Liver (tissue), 9 donors: ENCODE measurements around the gene FXYD4. TPM values are rescaled to one million over a fixed set of nuclear protein-coding genes. Genes with fewer than 3 reads are reported as not detected.

Experiments used
- DNase-seq: peaks from one replicate; pipeline ENCODE4 v3.0.0-alpha.2; 2017; ENCODE audit warnings: low spot score
- H3K27ac ChIP-seq, 2 donors: one replicate each; pipeline ENCODE4 v1.7.0; 2013; ENCODE audit warnings: inconsistent platforms in 2 of 2, low read length in 2 of 2, control low read depth in 1 of 2, low read depth in 1 of 2, mild to moderate bottlenecking in 1 of 2
- H3K27me3 ChIP-seq, 4 donors: one replicate each; pipeline versions ENCODE4 v1.6.1 to v1.7.0; 2013; ENCODE audit warnings: low read length in 3 of 4, inconsistent platforms in 1 of 4, mild to moderate bottlenecking in 1 of 4, moderate library complexity in 1 of 4; ENCODE audit not compliant: control insufficient read depth in 4 of 4, insufficient read depth in 4 of 4
- H3K36me3 ChIP-seq, 4 donors: one replicate each; pipeline versions ENCODE4 v1.6.1 to v1.7.0; 2013; ENCODE audit warnings: low read length in 3 of 4, mild to moderate bottlenecking in 3 of 4, low read depth in 1 of 4, moderate library complexity in 1 of 4; ENCODE audit not compliant: control insufficient read depth in 4 of 4, insufficient read depth in 3 of 4
- H3K4me1 ChIP-seq, 4 donors: one replicate each; pipeline versions ENCODE4 v1.6.1 to v1.7.0; 2013; ENCODE audit warnings: low read length in 3 of 4, mild to moderate bottlenecking in 3 of 4, moderate library complexity in 1 of 4; ENCODE audit not compliant: control insufficient read depth in 4 of 4, insufficient read depth in 4 of 4
- H3K4me3 ChIP-seq, 3 donors: one replicate each; pipeline versions ENCODE4 v1.6.1 to v1.7.0; 2013; ENCODE audit warnings: low read length in 3 of 3, control low read depth in 1 of 3, low read depth in 1 of 3, mild to moderate bottlenecking in 1 of 3
- H3K9ac ChIP-seq, 2 donors: one replicate each; pipeline ENCODE4 v1.7.0; 2013; ENCODE audit warnings: low read length in 2 of 2, mild to moderate bottlenecking in 2 of 2, moderate library complexity in 2 of 2, control low read depth in 1 of 2, low read depth in 1 of 2
- H3K9me3 ChIP-seq, 4 donors: one replicate each; pipeline versions ENCODE4 v1.6.1 to v1.7.0; 2013; ENCODE audit warnings: low read length in 3 of 4; ENCODE audit not compliant: control insufficient read depth in 4 of 4
- ATF3 ChIP-seq: IDR thresholded peaks from 2 replicates; pipeline ENCODE4 v1.6.1; 2016; ENCODE audit warnings: antibody characterized with exemption
- CTCF ChIP-seq: fragments of 150-350 bp; IDR thresholded peaks from 2 replicates; pipeline ENCODE4 v1.5.1; 2017; ENCODE audit warnings: improper control_type of control experiment, low read depth, low read length; ENCODE audit not compliant: missing input control
- EGR1 ChIP-seq, 2 donors: IDR thresholded peaks; 2 replicates each; pipeline ENCODE4 v1.6.1; 2016 to 2018; ENCODE audit warnings: antibody characterized with exemption in 2 of 2, low read depth in 2 of 2
- FOXA1 ChIP-seq: IDR thresholded peaks from 2 replicates; pipeline ENCODE4 v1.6.1; 2016; ENCODE audit warnings: antibody characterized with exemption
- FOXA2 ChIP-seq: IDR thresholded peaks from 2 replicates; pipeline ENCODE4 v1.6.1; 2016; ENCODE audit warnings: antibody characterized with exemption
- GABPA ChIP-seq, 2 donors: IDR thresholded peaks in 1 of 2; conservative IDR thresholded peaks in 1 of 2; 2 replicates each; pipeline ENCODE4 v1.6.1; 2016; ENCODE audit warnings: antibody characterized with exemption in 2 of 2, mild to moderate bottlenecking in 1 of 2, moderate library complexity in 1 of 2
- HNF4A ChIP-seq, 2 donors: conservative IDR thresholded peaks; 2 replicates each; pipeline ENCODE4 v1.6.1; 2016; ENCODE audit warnings: antibody characterized with exemption in 2 of 2, mild to moderate bottlenecking in 2 of 2
- HNF4G ChIP-seq: IDR thresholded peaks from 2 replicates; pipeline ENCODE4 v1.6.1; 2016; ENCODE audit warnings: antibody characterized with exemption
- JUND ChIP-seq, 2 donors: IDR thresholded peaks; 2 replicates each; pipeline ENCODE4 v1.6.1; 2016; ENCODE audit warnings: antibody characterized with exemption in 2 of 2
- MAX ChIP-seq: IDR thresholded peaks from 2 replicates; pipeline ENCODE4 v1.6.1; 2016; ENCODE audit warnings: antibody characterized with exemption
- NR2F2 ChIP-seq: IDR thresholded peaks from 2 replicates; pipeline ENCODE4 v1.6.1; 2016; ENCODE audit warnings: antibody characterized with exemption
- RAD21 ChIP-seq, 2 donors: IDR thresholded peaks; 2 replicates each; pipeline ENCODE4 v1.6.1; 2016; ENCODE audit warnings: antibody characterized with exemption in 2 of 2, mild to moderate bottlenecking in 2 of 2
- REST ChIP-seq: IDR thresholded peaks from 2 replicates; pipeline ENCODE4 v1.6.1; 2016; ENCODE audit warnings: antibody characterized with exemption, mild to moderate bottlenecking
- RXRA ChIP-seq, 2 donors: IDR thresholded peaks; 2 replicates each; pipeline ENCODE4 v1.6.1; 2017 to 2018; ENCODE audit warnings: antibody characterized with exemption in 2 of 2, mild to moderate bottlenecking in 1 of 2
- SP1 ChIP-seq: IDR thresholded peaks from 2 replicates; pipeline ENCODE4 v1.6.1; 2018; ENCODE audit warnings: antibody characterized with exemption, mild to moderate bottlenecking
- TAF1 ChIP-seq: conservative IDR thresholded peaks from 2 replicates; pipeline ENCODE4 v1.6.1; 2016; ENCODE audit warnings: antibody characterized with exemption, mild to moderate bottlenecking
- YY1 ChIP-seq: IDR thresholded peaks from 2 replicates; pipeline ENCODE4 v1.6.1; 2016; ENCODE audit warnings: antibody characterized with exemption, mild to moderate bottlenecking
- ZBTB33 ChIP-seq: IDR thresholded peaks from 2 replicates; pipeline ENCODE4 v1.6.1; 2016; ENCODE audit warnings: antibody characterized with exemption
- WGBS: extraction: QIAGEN DNeasy Blood & Tissue Kit; methylation state at CpG from one replicate; pipeline ENCODE4 v1.1.7; 2013; 5-methylcytosine and 5-hydroxymethylcytosine counted together
- polyA plus RNA-seq, 2 donors: library from polyadenylated mRNA; stranded (reverse) in 1 of 2; unstranded in 1 of 2; fragments of 200-250 nt in 1 of 2; fragments of >200 nt in 1 of 2; fragmentation: Nextera tagmentation in 1 of 2; extraction: Ambion mirVana in 1 of 2; gene quantifications; one replicate each; pipeline versions ENCODE4 v1.2.1 to v1.2.3, GENCODE V29; 2013 to 2015
- total RNA-seq, 2 donors: library from RNA; depleted of rRNA; stranded (reverse); fragments of >200 nt; gene quantifications; one replicate each; pipeline ENCODE4 v1.2.3, GENCODE V29; 2014
- donor health status: healthy.
- donor health status: healthy.
- donor health status: healthy.
- donor health status: healthy.
- donor health status: healthy.

FXYD4 gene
- total and polyA plus RNA-seq, 4 donors, result not detected

- TF ChIP-seq FOXA1 (no peak), MAX (no peak), GABPA (IDR thresholded peaks at IDR 0.05 in 1 of 2, conservative IDR thresholded peaks at IDR 0.05 in 1 of 2) (no peak), ZBTB33 (no peak), RAD21 (IDR thresholded peaks at IDR 0.05) (no peak), FOXA2 (no peak), JUND (IDR thresholded peaks at IDR 0.05) (no peak), TAF1 (no peak), NR2F2 (no peak)
Measured at GRCh38 chr10:43350686-43351085, 20.8 kb upstream of the FXYD4 start (continued).

GRCh38 chr10:43351301-43351700 is 20.1 kb upstream of the FXYD4 start:
- peaks cover 0 to 1% (median 0%) of the 10 kb centered on the region in 4 donors for H3K4me1 ChIP-seq
- no peak overlapping the region for H3K27ac ChIP-seq
- 72% methylated on average over 14 of the region's 14 CpGs for WGBS
- H3K4me3 ChIP-seq, result no peak overlapping the region
- H3K9ac ChIP-seq, result no peak overlapping the region
- no peaks in the 10 kb centered on the region for H3K9me3 ChIP-seq
- no peaks in the 10 kb centered on the region for H3K36me3 ChIP-seq
- H3K27me3 ChIP-seq, result no peaks in the 10 kb centered on the region
- DNase-seq, result no peak
- TF ChIP-seq FOXA2 (no peak), HNF4A (conservative IDR thresholded peaks at IDR 0.05) (no peak)

- TF ChIP-seq TAF1 (no peak), FOXA1 (no peak), ZBTB33 (no peak), JUND (IDR thresholded peaks at IDR 0.05) (no peak), EGR1 (IDR thresholded peaks at IDR 0.05; ENCODE audit: low read depth in 2 of 2) (no peak), SP1 (no peak), GABPA (IDR thresholded peaks at IDR 0.05 in 1 of 2, conservative IDR thresholded peaks at IDR 0.05 in 1 of 2) (no peak), HNF4G (no peak), FOXA2 (no peak), RXRA (IDR thresholded peaks at IDR 0.05) (no peak), YY1 (no peak), NR2F2 (no peak), HNF4A (conservative IDR thresholded peaks at IDR 0.05) (no peak), CTCF (no peak), MAX (no peak), ATF3 (no peak), RAD21 (IDR thresholded peaks at IDR 0.05) (no peak), REST (no peak)
- no peak for DNase-seq
- Histone ChIP-seq H3K36me3 (no peaks in the 10 kb centered on the region), H3K27me3 (no peaks in the 10 kb centered on the region), H3K4me3 (no peak overlapping the region), H3K9me3 (no peaks in the 10 kb centered on the region), H3K9ac (no peak overlapping the region), H3K27ac (no peak overlapping the region), H3K4me1 (peaks cover 0 to 1% (median 0%) of the 10 kb centered on the region in 4 donors)
- 69% methylated on average over 7 of the region's 7 CpGs for WGBS
Measured at GRCh38 chr10:43352951-43353350, 18.5 kb upstream of the FXYD4 start.
